ENCODE data around the gene MYMK.
A peak's percentile ranks its signal among the peaks of the same experiment; 100 is the strongest.

Gene MYMK

GRCh38 chr9:133558191-133559126 is 33.7 kb upstream of the MYMK start:
- DNase-seq (ENCODE audit: low read depth in 4 of 4, low spot score in 1 of 4), result peak in 2 of 4 experiments; percentile 22 to 29

- no peak for DNase-seq (ENCODE audit: low read depth in 4 of 4, low spot score in 1 of 4)
Observed at GRCh38 chr9:133557581-133557980, 32.8 kb upstream of the MYMK start.

GRCh38 chr9:133556354-133556753 is 31.6 kb upstream of the MYMK start:
- DNase-seq (ENCODE audit: low read depth in 4 of 4, low spot score in 1 of 4), result no peak

DNA sequence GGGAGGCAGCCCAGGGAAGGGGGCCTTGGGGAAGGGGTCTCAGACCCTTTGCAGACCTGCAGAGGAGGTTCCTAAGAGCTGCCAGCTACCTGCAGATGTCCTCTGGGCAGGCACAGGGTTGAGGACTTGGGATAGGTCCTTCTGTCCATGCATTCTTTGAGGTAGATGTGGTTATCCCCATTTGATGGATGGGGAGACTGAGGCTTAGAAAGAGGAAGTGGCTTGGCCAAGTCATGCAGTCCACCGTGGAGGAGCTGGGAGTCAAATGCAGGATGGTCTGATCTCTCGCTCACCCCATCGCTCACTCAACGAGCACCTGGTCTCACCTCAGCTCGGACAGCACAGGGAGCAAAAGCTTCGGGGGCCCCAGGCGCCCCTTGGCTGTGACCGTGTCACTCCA is 30.0 kb upstream of the MYMK start:
- no peak for DNase-seq (ENCODE audit: low read depth in 4 of 4, low spot score in 1 of 4)

DNA sequence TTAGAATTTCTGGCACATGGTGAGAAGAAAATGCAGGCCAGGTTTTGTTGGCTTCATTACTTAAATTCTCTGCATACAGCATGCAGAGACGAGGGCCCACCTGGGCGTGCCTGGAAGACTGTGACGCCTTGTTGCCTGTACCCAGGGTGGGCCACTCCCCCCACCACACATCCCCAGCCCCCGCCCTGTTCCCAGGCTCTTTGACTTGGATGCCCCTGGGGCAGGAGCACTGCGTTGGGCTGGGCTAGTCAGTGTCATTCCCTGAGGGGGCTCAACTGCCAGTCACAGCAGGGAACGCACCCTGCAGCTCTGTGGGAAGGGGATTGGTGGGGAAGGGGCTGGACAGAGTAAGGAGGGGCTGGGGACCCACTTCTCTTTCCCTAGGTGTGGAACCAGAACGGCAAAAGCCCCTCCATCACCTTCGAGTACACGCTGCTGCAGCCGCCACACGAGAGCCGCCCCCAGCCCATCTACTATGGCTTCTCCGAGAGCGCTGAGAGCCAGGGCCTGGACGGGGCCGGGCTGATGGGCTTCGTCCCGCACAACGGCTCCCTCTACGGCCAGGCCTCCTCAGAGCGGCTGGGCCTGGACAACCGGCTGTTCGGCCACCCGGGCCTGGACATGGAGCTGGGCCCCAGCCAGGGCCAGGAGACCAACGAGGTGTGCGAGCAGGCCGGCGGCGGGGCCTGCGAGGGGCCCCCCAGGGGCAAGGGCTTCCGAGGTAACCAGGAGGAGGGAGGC is 29.4 kb upstream of the MYMK start:
- no peak for DNase-seq (ENCODE audit: low read depth in 4 of 4, low spot score in 1 of 4)

DNA sequence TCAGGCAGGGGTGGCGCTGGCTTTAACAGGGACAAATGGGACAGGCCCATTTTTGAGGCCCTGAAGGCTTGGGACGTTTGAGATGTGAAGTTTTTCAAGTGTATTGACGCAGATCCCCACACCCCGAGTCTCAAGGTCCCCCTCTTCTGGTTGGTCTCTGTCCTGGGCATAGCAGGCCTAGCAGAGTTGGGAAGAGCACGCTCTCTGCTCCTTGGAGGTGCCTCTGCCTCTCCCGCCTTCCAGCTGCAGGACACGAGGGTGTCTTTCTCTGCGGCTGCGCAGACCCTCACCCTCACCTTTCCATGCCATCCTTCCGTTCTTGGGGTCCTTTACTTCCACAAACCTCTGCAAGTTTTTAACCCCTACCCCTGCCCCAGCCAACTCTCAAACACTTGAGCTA is 28.4 kb upstream of the MYMK start:
- no peak for DNase-seq (ENCODE audit: low read depth in 4 of 4, low spot score in 1 of 4)

GRCh38 chr9:133552236-133552635 is 27.5 kb upstream of the MYMK start:
- DNase-seq (ENCODE audit: low read depth in 4 of 4, low spot score in 1 of 4), result no peak

DNA sequence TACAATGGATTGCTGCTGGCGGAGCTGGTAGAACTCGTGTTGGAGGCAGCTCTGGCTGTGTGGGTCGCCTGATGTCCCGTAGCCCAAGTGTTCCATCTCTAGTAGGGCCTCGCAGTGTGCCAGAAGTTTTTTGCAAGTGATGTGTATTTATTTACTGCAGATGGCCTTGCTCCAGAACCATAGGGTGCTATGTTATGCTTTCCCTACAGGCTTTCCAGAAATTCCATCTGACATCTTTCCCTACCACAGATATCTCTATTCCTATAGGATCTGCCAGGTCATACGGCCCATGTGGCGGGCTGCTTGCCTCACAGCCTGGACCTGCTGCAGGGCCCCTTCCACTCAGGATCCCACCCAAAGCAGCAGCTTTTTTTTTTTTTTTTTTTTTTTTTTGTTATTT is 26.7 kb upstream of the MYMK start:
- DNase-seq (ENCODE audit: low read depth in 4 of 4, low spot score in 1 of 4), result no peak

DNA sequence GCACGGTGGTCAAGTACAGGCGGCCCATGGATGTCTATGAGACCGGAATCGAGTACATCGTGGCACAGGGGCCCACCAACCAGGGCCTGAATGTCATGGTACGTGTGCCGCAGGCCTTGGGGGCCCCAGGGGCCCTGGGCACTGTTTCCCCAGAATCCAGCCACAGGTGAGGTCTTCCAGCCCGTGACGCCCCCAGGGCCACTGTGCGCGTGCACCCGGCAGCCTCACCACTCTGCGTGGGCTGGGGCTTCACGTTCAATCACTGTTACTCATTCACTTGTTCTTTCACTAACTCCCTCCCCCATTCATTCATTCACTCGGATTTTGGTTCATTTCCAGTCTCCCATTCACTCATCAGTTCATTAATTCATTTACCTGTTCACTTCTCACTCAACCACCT is 22.4 kb upstream of the MYMK start:
- no peak for DNase-seq (ENCODE audit: low read depth in 4 of 4, low spot score in 1 of 4)

DNA sequence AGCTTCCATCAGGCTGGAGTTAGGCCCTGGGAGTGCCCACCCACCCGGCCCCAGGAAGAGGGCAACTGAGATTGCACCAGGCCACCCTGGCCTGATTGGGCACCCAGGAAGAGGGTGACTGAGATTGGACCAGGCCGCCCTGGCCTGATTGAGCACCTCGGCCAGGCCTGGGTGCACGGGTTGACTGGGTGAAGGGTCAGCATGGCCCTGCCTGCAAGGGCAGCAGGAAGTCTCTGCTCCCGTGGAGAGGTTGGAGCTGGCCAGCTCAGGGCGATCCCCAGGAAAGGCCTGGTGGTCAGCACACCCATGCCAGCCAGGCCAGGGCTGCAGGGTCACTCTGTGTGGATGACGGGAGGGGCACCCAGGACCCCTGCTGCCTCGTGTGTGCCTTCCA is 21.5 kb upstream of the MYMK start:
- no peak for DNase-seq (ENCODE audit: low read depth in 4 of 4, low spot score in 1 of 4)

DNA sequence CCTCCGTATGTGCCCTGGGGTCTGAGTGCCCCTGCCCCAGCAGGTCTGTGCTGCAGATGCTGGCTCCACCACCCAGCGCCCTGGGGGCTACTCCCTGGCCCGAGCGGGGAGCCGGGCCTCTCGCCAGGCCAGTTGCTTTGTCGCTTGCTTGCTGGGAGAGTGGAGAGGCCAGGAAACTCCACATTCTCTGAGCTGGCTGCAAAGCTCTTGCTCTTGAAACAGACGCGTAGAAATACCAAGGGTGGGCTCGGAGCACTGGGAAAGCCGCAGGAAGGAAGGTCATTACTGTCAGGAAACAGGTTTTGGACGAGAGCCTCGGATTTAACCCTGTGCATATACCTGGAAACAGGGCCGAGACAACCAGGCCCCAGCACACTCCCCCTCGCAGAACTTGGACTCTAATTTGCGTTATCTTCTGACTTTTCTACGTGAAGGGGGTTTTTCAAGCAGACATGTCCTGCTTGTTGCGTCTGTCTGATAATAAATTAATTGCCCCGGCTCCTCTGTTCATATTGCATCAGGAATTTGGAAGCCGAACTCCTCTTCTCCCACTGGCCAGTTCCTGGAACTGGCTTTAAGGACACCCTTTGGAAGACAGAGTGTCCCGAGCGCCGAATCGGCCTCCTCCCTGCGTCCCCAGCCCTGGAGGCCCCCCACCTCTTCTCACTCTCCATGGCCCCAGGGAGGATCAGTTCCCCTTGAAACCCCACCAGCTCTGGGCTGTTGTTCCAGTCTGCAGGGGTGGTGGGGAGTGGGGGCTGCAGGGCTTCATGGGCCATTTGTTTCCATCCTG is 20.9 kb upstream of the MYMK start:
- DNase-seq (ENCODE audit: low read depth in 4 of 4, low spot score in 1 of 4), result no peak

DNA sequence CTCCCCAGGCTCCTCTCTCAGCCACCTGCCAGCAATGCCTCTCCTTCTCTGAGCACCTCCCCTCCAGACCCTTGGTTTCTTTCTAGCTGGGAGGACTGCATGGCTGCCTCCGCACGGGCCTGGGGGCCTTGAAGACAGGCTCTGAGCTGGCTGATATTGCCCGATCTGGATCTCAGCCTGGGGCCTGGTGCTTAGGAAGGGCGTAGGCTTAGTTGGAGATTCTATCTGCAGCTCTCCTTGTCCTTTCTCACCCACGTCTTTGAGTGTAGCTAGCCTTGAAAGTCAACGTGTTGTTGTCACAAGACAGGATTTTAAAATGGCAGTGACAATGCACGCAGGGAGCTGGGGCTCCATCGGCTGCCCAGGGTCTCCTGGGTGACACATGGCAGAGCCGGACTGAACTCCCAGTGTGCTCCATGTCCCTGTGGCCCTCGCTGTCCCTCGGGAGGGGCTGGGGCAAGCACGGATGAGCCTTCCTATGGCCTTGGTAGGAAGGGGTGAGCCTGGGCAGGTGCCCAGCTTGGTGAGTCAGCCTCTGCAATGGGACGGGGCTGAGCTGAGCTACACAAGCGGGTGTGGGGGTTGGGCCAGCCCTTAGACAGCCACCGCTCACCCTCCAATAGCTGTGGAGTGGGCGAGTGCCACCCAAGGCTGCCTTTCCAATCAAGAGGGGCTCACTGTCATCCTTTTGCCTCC is 19.2 kb upstream of the MYMK start:
- no peak for DNase-seq (ENCODE audit: low read depth in 4 of 4, low spot score in 1 of 4)

- DNase-seq (ENCODE audit: low read depth in 4 of 4, low spot score in 1 of 4), result no peak
Observed at GRCh38 chr9:133542002-133542401, 17.2 kb upstream of the MYMK start.

DNA sequence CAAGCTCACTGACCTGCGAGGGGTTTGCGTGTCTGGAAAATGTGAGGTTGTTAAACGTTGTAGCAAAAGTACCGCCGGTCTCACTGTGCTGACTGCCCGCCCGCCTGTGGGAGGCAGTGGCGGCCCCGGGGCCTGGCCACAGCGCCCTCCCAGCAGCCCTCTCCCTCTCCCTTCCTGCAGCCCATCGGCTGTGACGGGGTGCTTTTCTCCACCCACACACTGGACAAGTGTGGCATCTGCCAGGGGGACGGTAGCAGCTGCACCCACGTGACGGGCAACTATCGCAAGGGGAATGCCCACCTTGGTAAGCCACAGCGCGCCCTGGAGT is 15.9 kb upstream of the MYMK start:
- no peak for DNase-seq (ENCODE audit: low read depth in 4 of 4, low spot score in 1 of 4)

DNA sequence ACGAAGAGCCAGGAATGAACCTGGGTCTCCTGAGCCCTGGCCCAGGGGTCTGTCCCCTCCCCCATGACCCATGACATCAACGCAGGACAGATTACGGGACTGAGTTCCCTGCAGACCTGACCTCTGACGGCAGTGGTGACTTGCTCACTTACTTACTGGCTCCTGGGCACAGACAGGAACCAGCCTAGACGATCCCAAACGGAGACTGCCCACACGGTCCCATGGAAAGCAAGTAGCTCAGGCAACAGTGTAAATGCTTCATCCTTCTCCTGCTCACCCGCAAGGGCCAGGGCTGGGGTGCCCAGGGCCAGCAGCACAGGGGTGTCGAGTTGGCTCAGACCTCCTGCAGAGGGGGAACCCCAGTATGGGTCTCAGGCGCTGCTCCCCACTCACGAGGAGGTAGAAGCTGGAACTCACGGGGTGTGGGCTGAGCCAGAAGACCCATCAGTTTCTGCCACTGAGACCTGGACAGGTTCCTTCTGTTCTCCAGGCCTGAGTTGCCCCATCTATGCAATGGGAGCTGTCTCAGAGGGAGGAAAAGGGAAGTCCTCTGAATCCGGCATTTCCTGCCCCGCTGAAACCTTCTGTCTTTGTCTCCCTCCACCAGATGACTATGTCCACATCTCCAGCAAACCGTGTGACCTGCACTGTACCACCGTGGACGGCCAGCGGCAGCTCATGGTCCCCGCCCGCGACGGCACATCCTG is 15.4 kb upstream of the MYMK start:
- no peak for DNase-seq (ENCODE audit: low read depth in 4 of 4, low spot score in 1 of 4)

GRCh38 chr9:133538851-133539833 is 14.4 kb upstream of the MYMK start:
- DNase-seq (ENCODE audit: low read depth in 4 of 4, low spot score in 1 of 4), result no peak

DNA sequence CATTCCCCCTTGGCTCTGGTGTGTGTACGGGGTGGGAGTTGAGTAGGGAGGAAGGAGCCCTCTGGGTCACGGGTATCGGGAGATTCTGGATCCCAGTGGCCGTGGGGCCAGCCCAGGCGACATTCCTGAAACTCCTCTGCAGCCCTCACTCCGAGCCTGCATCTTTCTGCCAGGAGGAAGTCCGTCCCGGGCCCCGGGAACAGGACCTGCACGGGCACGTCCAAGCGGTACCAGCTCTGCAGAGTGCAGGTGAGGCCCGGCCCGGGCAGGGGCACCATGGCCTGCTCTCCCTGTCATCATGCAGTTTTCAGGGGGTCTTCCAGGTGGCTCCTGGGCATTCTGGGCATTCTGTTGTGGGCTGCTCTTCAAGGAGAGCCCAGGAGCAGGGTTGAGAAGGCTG is 13.4 kb upstream of the MYMK start:
- DNase-seq (ENCODE audit: low read depth in 4 of 4, low spot score in 1 of 4), result no peak

DNA sequence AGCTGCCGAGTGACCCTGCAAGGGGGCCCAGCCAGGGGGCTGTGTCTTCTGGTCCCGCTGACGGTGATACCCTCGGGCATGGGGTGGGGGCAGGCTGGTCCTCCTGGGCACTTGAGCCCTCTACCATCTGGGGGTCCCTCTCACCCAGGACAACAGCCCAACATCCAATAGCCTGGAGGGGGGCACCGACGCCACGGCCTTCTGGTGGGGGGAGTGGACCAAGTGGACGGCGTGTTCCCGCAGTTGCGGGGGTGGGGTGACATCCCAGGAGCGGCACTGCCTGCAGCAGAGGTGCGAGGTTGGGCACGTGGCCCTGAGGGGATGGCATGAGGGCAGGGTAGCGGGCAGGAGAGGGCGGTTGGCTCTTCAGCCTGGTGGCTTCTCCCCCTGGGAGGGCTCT is 12.5 kb upstream of the MYMK start:
- DNase-seq (ENCODE audit: low read depth in 4 of 4, low spot score in 1 of 4), result no peak

- DNase-seq (ENCODE audit: low read depth in 4 of 4, low spot score in 1 of 4), result no peak
Observed at GRCh38 chr9:133536536-133536935, 11.8 kb upstream of the MYMK start.

Measured in stimulated activated CD4-positive, alpha-beta T cell treated with anti-CD3 and anti-CD28 coated beads, Interleukin-1b, Interleukin-23, amount 100 ng/mL, for 24 hours (primary cell).